NB4 (cell line): ENCODE results near the gene GOLIM4.

ENCODE experiments used
- DNase-seq: peaks from one replicate; pipeline ENCODE4 v3.0.0; 2010; ENCODE audit warnings: low read depth
- H3K4me3 ChIP-seq: one replicate; pipeline ENCODE4 v1.5.1; 2011; ENCODE audit warnings: mild to moderate bottlenecking, low read depth, low read length, moderate library complexity
- CTCF ChIP-seq: IDR thresholded peaks from one replicate; pipeline ENCODE4 v1.5.1; 2012; ENCODE audit warnings: low read depth, low read length
- MAX ChIP-seq: IDR thresholded peaks from 2 replicates; pipeline ENCODE4 v1.6.1; 2011; ENCODE audit warnings: low read depth, low read length
- MYC ChIP-seq: IDR thresholded peaks from 2 replicates; pipeline ENCODE4 v1.6.1; 2011; ENCODE audit warnings: low read depth, low read length
- POLR2A ChIP-seq: IDR thresholded peaks from 2 replicates; pipeline ENCODE4 v1.6.1; 2011; ENCODE audit warnings: mild to moderate bottlenecking; ENCODE audit not compliant: insufficient read length; ENCODE audit errors: extremely low read depth

GOLIM4 gene

DNA sequence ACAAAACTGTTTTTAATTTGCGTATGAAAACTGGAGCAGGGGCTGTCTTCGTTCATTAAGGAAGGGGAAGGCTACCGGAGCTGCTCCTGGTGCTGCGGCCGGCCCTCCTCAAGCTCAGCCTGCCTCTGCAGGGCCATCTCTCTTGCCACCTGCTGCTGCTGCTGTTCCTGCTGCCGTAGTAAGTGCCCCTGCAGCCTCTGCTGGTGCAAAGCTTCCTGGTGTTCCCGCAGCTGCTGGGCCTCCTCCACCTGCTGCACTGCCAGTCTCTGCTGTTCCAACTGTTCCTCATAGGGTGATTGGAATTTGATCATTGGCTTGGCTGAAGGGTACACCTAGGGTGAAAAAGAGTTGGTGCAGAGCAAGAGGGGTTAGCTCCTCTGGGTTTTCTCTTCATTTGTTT lies 66.0 kb downstream of the GOLIM4 start:
- TF ChIP-seq CTCF (no peak), MYC (no peak), POLR2A (no peak), MAX (no peak)
- H3K4me3 ChIP-seq = no peak overlapping the region
- no peak for DNase-seq

- TF ChIP-seq MYC = no peak
- TF ChIP-seq MAX = no peak
- no peak for TF ChIP-seq POLR2A
- TF ChIP-seq CTCF = no peak
- no peak for DNase-seq
- no peak overlapping the region for H3K4me3 ChIP-seq
Measured at GRCh38 chr3:168028086-168028485, 67.6 kb downstream of the GOLIM4 start.

DNA sequence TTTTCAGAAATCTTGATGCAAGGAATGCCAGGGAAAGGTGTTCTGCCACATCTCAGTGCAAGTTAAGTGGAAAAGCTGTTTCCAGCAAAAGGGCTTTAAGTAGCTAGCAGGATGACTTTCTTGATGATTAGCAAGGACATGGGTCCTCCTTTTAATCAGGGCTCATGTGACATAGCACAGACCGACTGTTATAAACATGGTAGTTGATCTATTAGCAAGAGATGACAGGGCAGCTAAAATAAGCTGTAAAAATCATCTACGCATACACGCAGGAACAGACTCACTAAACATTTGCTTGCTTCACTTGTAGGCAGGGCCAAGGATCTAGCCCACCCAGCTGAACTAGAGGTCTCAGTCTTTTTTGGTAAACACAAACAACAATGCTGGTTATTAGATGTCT lies 69.0 kb downstream of the GOLIM4 start:
- DNase-seq = no peak
- H3K4me3 ChIP-seq = no peak overlapping the region
- TF ChIP-seq CTCF = no peak
- no peak for TF ChIP-seq MAX
- TF ChIP-seq MYC = no peak
- no peak for TF ChIP-seq POLR2A

DNA sequence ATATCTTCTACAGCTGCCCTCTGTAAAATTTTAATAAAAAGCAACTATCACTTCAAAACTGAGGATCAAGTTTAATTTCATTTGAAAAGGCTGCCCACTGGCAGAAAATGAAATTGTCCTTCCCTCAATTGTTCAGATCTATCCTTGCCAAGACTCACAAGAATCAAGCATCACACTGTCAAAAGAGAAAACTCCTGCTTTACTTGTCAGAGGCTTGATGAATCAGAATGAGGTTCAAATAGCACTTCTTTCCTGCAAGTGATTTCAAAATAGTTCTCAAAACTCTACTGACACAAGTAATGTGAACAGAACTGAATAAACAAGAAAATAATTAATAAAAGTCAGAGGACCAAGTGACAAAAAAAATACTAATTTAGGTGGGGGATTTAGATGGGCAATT lies 70.6 kb downstream of the GOLIM4 start:
- no peak for TF ChIP-seq POLR2A
- TF ChIP-seq MYC = no peak
- TF ChIP-seq CTCF = no peak
- no peak for TF ChIP-seq MAX
- peak; percentile 6 for DNase-seq
- no peak overlapping the region for H3K4me3 ChIP-seq

- H3K4me3 ChIP-seq = no peak overlapping the region
- peak; percentile 66 for TF ChIP-seq MYC
- no peak for TF ChIP-seq CTCF
- TF ChIP-seq MAX = peak; percentile 70
- peak; percentile 84 for DNase-seq
Measured at GRCh38 chr3:168024537-168024941, 71.2 kb downstream of the GOLIM4 start.
